Measurements from ENCODE around the gene KAT6B. TPM values are rescaled to one million over a fixed set of nuclear protein-coding genes. Genes with fewer than 3 reads are reported as not detected.
"Not testable (repeated sequence)": the region's sequence is repeated elsewhere in the genome, so short reads cannot be mapped to it uniquely, and the experiment has no call there.

KAT6B gene
- total RNA-seq, 1 donor from 2014 or later = 15.6 TPM

DNA sequence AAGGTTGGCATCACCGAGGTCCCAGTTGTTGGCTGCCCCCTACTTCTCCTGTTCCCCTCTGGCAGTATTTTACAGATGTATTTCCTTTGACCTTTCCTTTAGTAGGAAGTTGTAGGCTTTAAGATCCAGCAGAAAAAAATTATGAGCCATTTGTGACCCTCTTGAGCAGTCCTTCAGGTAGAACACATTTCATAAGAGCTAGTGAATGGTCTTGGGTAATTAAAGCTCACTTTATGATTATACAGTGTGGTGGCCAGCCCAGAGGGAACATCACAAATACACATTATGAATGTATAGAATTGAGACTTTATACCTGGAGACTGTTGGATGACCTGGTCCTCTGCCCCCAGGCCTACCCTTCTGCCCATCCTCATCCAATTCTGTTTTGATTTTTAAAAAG is 57.0 kb downstream of the KAT6B start:
- no peak for DNase-seq (ENCODE audit: extremely low read depth, low read depth, low spot score)

DNA sequence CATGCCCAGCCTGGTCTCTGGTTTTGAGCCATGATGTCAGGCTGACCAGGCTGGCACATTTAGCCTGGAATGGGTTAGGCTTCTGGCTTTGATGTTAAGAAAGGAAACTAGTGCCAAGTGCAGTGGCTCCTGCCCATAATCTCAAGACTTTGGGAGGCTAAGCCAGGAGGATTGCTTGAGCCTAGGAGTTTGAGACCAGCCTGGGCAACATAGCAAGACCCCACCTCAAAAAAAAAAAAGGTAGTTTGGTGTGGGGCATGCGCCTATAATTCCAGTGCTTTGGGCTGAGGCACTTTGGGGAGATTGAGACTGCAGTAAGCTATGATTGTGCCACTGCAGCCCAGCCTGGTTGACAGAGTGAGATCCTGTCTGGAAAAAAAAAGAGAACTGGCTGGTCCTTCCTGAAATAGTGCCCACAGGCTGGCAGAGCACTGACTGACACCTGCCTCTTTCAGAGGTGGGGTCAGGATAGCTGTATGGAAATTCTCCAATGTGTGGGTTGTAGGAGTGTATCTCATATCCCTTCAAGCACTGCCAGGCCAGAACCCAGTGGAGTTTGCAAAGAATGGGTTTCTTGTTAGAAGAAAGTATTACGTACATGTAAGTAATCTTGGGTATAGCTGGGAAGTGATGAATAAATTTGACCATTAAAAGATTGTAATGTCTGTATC is 61.3 kb downstream of the KAT6B start:
- no peak for DNase-seq (ENCODE audit: extremely low read depth, low read depth, low spot score)

DNA sequence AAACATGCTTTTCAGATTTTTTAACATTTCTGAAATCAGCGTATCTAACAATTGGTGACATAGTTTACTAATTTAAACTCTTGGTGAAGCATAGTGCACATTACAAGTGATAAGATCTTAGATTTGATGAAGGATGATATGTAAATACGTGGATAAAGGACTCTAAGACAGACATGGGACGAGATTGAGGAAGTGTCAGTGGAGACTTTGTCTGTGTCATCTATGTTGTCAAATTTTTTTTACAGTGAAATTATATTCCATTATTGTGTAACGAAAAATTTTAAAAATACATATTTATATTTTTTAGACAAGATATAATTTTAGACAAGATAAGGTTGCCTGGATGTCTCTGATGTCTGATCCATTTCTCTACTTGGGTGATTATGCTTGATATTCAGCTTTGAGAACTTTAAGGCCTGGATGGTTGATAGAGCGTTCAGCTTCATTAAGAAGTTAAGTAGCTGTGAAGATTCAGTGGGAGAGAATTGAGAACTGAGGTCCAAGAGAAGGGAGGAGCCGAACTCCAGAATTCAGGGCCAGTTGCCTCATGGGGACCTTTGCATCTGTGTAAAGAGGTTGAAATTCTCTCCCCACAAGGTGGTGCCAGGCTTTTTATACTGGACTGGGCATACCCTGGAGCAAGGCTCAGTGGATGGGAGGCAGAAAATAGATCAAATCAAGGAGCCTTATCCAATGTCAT is 62.7 kb downstream of the KAT6B start:
- DNase-seq (ENCODE audit: extremely low read depth, low read depth, low spot score) = no peak

DNA sequence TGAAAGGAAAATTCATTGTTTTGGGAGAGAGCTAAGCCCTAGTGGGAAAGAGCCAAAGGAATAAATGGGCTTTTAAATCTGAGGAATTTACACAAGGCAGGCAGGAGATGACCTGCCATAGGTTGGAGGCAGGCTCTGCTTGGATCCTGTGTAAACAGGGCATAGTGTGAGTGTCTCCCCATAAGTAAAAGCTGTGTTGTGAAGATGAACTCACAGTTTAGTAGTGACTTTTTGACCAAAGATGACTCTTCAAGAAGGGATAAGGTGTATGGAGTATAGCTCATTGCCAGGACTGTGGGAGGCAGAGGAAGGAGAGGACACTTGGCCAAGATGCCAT is 63.2 kb downstream of the KAT6B start:
- no peak for DNase-seq (ENCODE audit: extremely low read depth, low read depth, low spot score)

DNA sequence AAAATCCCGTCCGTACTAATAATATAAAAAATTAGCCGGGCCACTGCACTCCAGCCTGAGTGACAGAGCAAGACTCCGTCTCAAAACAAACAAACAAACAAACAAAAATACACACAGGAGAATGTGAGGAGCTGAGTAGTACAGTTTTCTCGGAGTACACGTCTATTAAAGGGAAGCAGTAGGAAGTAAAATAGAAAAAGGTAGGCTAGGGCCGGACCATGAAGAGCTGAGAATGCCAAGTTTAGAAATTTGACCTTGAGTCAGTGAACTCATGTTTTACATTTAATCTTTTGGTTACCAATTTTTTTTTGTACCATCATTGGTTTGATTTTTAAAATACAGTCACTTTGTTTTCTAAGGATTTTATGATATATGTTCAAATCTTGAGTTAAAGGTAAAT is 64.1 kb downstream of the KAT6B start:
- no peak for DNase-seq (ENCODE audit: extremely low read depth, low read depth, low spot score)

DNA sequence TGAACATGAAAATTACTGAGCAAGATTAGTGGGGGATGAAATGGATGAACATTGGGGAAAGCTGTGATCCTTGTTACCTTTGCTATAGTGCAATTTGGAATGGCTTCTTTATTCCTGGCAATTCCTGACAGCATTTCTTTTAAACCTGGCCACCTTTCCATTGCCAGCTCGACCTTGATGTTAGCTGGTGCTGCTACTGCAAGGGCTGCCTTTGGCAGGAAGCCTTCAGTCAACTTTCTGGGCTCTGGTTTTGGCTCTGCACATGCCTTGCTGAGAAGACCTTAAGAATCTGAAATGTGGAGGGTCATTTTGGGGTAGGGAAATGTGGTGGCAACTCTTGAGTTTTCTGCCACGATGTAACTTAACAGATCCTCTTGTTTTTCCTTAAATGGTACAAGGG is 64.7 kb downstream of the KAT6B start:
- no peak for DNase-seq (ENCODE audit: extremely low read depth, low read depth, low spot score)

DNA sequence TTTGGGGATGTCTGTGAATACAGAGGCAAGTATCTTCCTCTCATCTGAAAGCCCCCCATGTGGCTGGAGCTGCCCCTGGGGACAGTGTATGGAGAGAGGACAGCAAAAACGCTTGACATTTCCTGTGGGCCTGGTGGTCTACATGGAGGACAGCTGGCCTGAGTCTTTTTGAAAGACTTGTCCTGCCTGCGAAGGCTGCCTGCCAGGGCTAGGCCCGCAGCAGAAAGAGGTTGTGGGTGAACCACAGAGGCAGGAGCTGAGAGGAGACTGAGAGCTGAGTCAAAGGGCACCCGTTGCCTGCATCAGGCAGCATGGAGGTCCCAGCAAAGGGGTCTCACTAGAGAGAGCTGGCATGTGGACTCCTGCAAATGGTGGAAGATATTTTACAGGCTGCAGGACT is 66.4 kb downstream of the KAT6B start:
- no peak for DNase-seq (ENCODE audit: extremely low read depth, low read depth, low spot score)

DNA sequence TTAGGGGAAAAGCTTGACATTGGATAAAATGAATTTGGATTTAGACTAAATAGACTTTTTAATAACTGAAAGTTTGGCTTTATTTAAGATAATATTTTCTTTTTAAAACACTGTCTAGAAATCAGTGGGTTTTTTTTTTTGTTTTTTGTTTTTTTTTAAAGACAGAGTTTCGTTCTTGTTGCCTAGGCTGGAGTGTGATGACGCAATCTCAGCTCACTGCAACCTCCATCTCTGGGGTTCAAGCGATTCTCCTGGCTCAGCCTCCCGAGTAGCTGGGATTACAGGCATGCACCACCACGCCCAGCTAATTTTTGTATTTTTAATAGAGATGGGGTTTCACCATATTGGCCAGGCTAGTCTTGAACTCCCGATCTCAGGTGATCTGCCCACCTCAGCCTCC is 66.9 kb downstream of the KAT6B start:
- not testable (repeated sequence) for DNase-seq (ENCODE audit: extremely low read depth, low read depth, low spot score)

DNA sequence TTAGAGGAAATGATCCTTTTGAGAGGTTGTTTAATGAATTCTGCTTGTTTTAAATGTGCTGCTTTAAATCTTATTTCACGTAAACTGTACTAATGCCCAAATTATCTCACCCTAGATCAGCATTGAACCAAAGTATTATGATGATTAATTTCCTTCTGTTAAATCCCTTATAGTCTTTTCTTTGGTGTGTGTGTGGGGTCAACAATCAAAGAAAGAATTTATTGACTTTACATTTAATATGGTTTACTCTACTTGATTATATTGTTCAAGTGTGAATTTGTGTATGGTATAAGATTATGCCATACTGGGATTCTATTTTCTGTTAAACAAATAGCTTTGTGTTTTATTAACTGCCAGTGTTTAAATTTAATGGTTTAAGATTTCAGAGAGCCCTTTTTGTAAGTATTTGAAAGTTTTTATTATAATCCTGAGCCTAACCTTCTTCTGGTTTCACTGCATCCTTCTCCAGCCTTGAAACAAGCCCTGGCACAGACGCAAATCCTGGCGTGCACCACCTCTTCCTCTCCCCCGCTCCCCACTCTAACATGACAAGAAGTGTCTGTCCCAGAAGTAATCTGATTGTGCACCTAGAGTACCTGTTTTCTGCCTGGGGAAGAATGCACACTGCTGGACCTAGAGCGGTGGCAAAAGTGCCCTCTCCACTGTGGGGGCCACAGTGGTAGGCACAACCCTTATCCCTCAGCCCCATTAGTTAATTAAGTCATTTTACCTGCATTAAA is 70.6 kb downstream of the KAT6B start:
- no peak for DNase-seq (ENCODE audit: extremely low read depth, low read depth, low spot score)

DNA sequence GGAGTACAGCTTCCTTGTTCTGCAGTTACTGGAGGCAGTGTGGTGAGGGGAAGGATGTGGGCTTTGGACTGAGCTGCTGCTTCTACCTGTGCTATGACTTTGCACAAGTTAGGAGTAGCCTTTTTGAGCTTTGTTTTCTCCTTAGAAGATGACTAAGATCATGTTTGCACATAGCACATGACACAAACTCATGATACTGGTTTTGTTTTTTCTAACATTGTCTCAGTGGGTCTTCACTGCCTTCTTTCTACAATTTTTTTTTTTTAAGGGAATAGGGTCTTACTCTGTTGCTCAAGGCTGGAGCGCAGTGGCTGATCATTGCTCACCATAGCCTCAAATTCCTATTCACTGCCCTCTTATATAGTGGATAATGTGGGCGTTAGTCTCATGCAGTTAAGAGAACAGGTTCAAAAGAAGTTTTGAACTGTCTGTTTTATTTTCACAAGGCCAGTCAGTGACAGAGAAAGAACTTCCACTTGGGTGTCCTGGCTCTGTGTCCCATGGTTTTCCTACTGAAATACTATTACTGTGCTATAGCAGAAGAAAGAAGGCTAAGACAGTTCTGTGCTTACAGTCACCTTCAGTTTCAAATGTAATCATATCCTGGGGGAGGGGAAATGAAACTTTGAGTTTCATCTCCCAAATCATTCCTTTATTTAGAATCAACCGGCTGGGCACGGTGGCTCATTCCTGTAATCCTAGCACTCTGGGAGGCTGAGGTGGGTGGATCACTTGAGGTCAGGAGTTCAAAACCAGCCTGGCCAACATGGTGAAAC is 72.0 kb downstream of the KAT6B start:
- DNase-seq (ENCODE audit: extremely low read depth, low read depth, low spot score) = no peak

DNA sequence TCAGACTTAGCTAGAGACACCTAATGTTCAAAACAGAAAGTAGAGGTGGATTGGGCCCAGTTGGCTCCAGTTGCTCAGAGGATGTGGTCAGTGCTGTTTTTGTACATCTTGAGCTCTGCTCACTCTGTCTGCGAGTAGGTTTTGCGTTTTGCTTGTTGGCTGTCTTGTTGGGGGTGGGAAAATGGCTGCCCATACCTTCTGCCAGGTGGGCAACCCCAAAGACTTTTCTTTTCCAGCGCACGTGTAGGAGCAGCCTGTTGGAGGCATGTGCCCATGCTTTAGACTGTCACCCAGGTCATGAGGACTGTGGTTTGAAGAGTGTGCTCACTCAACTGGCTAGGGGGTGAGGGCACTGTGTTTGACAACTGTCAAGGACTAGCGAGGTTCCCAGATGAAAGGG is 73.9 kb downstream of the KAT6B start:
- DNase-seq (ENCODE audit: extremely low read depth, low read depth, low spot score) = no peak

DNA sequence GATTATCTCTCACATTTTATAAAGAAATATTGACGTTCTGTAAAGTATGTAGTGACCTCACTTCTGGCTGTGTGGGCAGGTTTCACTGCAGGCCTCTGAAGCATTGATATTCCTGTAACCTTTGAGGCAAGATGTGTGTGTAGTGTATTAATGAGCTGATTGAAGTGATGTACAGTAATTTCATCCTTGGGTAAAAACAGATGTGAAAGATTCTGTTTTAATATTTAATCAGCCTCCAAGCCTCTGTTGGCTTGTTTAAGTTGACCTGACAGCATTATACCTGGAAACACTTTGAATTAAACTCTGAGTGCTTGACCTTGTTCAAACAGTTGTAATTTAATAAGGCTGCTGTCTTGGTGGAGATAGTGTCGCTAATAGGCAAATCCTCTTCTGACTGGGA is 74.9 kb downstream of the KAT6B start:
- DNase-seq (ENCODE audit: extremely low read depth, low read depth, low spot score) = no peak

DNA sequence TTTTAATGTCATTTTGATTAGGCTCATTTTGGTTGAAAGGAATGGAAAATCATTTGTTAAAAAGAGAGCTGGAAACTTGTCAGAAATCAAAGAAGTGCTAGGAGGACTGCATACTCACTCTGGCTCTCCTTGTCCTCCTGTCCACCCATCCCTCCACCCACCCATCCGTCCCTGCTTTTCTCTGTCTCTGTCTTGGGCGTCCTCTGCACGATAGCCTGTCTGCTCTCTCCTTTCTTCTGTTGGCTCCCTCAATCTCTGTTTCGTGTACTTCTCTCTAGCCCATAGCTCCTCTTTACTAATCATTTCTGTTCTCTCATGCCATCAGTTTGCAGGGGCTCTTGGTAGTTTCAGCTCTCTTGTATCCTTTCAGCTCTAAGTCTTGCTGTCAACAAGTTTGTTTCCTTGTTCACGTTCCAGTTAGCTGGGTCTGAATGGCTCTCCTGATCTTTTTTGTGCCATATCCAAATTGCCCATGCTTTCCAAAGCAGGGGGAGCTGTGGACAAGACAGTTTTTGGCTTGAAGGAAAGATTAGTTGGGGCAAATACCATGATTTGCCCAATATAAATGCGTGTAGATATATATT is 75.6 kb downstream of the KAT6B start:
- DNase-seq (ENCODE audit: extremely low read depth, low read depth, low spot score) = no peak

DNA sequence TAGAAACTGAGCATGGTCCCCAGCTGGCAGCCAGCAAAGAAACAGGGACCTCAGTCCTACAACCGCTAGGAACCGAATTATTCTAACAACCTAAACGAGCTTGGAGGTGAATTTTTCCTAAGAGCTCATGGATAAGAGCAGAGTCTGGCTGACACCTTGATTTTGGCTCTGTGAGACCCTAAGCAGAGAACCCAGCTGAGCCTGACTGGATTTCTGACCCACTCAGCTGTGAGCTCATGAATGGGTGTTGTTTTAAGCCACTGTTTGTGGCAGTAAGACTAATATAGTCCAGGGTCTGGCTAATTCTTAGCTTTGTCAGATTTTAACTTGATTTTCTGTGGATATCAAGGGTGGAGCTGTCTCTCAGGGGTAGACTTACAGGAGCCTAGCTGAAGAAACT is 77.1 kb downstream of the KAT6B start:
- DNase-seq (ENCODE audit: extremely low read depth, low read depth, low spot score) = no peak

DNA sequence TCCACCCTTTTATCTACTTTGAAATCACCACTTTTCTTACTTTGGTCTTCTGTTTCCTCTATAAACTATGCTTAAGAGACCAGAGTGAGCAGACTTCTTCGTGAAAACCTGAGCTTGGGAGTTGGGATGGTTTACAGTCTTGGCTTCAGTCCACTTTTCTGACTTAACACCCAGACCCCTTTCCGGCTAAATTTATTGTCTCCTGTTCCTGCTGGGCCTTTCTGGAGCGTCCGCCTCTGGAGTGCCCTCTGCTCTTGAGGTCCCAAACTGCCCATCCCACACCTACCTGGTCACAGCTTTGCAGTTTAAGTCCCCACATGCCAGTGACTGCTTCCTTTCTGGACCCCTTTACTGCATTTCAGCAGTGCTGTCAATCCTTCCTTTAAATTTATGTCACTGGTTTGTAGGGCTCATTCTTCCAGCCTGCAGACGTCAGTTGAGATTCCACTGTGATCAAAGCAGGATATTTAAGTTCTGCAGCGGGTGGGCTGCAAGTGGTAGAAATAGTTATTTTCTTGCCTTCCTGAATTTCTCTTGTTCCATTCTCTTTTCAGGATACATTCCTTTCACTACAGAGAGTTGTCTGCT is 80.3 kb downstream of the KAT6B start:
- DNase-seq (ENCODE audit: extremely low read depth, low read depth, low spot score) = no peak

DNA sequence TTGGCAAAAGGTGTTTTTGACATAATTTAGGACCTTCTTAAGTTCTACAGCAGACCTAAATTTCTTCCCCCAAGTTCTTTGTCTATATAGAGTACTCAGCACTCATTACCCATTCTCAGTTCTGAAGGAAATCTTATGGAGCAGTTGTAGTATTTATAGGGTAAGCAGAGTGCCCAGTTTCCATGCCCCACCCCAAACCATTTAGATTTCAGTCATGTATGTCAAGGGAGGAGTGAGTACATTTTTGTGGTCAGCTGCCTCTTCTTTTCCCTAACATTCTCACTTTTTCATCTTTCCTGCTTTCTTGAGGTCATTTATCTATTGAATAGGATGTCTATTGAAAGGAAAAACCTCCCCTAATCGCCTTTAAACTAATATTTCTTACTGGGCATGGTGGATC is 83.3 kb downstream of the KAT6B start:
- DNase-seq (ENCODE audit: extremely low read depth, low read depth, low spot score) = no peak

DNA sequence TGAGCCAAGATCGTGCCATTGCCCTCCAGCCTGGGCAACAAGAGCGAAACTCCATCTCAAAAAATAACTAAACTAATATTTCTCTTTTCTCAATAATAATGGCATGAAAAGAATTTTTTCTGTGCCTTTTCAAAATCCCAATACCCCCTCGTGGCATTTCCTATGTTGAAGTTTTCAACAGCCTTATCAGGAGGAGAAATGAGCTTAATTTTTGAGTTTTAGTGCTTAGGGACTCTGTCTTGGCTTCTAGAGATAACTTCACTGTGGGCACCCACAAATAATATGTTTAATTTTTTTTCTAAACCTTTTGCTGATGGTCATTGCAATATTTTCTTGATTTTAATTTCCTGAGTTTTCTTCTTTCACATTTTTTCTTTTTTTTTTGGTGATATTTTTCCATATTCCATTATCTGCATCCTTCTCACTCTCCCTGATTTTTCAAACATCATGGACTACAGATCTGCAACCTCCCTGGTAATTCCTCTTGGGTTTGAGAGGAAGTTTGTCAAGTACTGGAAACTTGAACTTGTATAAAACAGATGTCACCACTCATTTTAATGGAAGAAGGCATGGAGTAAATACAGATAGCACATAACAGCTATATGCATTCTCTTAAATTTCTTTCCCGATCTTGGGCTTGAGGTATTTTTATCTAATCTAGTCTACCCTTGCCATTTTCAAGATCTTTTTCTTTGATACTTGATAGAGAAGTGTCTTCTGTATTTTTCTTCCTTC is 84.0 kb downstream of the KAT6B start:
- no peak for DNase-seq (ENCODE audit: extremely low read depth, low read depth, low spot score)

DNA sequence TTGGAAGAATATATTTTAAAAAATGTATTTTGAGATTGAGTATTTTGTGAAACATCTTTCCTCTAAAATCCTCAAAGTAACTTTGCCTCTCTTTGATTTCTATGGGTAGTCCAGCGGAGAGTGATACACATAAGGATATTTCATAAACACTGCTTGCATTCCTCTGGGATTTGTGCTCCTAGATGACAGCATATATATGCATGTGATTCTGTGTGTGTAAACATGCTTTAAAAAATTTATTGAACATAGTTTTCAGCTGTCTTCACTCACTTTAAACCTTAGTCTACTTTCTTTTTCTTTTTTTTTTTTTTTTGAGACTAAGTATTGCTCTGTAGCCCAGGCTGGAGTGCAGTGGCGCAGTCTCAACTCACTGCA is 84.6 kb downstream of the KAT6B start:
- DNase-seq (ENCODE audit: extremely low read depth, low read depth, low spot score) = no peak

DNA sequence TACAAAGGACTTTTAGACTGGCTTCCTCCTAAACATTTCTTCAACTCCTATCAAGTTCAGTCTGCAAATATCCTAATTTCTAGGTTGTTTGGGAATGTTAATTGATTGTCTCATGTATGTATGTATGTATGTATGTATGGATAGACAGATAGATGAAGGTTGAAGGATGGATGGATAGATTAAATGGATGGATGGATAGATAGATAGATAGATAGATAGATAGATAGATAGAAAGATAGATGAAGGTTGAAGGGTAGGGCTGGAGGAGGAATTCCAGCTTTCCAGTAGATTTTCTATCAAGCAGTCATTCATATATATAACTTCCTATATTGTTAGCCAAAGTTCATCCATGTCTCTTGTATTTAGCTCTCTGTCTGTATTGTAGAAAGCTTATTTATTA is 85.8 kb downstream of the KAT6B start:
- no peak for DNase-seq (ENCODE audit: extremely low read depth, low read depth, low spot score)

DNA sequence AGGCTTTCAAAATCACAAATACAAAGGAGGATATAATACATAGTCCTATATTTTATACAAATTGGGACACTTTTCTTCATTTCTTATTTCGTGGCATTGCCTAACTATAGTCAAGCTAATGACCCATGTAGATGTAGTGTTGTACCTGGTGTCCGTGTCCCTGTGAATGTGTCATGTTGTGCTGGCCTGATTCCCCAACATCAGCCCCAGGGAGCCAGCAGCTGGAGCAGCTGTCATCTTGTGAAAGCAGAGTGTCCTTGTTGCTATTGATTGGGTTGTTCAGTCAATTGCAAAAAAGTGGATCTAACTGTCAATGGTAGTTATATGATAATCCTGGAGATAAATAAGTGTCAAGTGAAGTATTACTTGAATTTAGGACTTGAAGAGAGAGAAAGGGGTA is 86.3 kb downstream of the KAT6B start:
- DNase-seq (ENCODE audit: extremely low read depth, low read depth, low spot score) = no peak

Data from glomerular endothelial cell (primary cell).